22Rv1 (cell line): ENCODE measurements around the gene MARK1.

ENCODE experiments used
- ZFX ChIP-seq: fragments of 450-650 bp; IDR thresholded peaks from 2 replicates; pipeline ENCODE4 v1.6.1; 2017; ENCODE audit warnings: antibody characterized with exemption, borderline replicate concordance
- TF ChIP-seq, protein P1 (sequence below): fragments of 450-650 bp; IDR thresholded peaks from 2 replicates; pipeline ENCODE4 v1.5.1; 2017; ENCODE audit warnings: mild to moderate bottlenecking

DNA sequence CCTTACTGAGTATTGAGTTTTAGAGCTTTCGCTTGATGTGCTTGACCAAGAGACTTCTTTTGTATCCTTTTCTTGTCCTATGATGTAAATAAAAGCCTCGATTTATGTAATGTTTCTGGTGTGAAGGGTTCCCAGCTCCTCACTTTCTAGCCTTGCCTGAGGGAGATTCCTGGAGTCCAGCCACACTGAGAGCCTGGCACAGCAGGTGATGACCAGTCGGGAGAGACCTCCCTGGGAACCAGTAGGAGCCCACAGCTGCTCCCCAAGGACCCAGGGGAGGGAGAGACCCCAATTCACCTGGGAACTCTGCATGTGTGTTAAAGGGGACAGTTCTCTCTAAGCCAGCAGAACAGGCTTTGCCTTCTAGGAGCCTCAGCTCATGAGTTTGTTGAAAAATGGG lies 171.1 kb downstream of the MARK1 start:
- TF ChIP-seq, protein P1, sequence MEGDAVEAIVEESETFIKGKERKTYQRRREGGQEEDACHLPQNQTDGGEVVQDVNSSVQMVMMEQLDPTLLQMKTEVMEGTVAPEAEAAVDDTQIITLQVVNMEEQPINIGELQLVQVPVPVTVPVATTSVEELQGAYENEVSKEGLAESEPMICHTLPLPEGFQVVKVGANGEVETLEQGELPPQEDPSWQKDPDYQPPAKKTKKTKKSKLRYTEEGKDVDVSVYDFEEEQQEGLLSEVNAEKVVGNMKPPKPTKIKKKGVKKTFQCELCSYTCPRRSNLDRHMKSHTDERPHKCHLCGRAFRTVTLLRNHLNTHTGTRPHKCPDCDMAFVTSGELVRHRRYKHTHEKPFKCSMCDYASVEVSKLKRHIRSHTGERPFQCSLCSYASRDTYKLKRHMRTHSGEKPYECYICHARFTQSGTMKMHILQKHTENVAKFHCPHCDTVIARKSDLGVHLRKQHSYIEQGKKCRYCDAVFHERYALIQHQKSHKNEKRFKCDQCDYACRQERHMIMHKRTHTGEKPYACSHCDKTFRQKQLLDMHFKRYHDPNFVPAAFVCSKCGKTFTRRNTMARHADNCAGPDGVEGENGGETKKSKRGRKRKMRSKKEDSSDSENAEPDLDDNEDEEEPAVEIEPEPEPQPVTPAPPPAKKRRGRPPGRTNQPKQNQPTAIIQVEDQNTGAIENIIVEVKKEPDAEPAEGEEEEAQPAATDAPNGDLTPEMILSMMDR, result no peak
- TF ChIP-seq ZFX, result no peak
